Measurements from ENCODE around the gene LMCD1.

The LMCD1 gene
- total RNA-seq, result 0 to 0.36 (median 0.08) reads per million in 18 experiments

GRCh38 chr3:8501371-8502131 is at the start of gene LMCD1:
Gene LMCD1, plus strand, starts transcription at chr3:8501823. Its CDS starts 116 bp downstream, at chr3:8501939.
- DNase-seq, result peak; percentile 68 to 77

- no peak for DNase-seq
Measured at GRCh38 chr3:8452112-8452511, 49.5 kb upstream of the LMCD1 start.

DNA sequence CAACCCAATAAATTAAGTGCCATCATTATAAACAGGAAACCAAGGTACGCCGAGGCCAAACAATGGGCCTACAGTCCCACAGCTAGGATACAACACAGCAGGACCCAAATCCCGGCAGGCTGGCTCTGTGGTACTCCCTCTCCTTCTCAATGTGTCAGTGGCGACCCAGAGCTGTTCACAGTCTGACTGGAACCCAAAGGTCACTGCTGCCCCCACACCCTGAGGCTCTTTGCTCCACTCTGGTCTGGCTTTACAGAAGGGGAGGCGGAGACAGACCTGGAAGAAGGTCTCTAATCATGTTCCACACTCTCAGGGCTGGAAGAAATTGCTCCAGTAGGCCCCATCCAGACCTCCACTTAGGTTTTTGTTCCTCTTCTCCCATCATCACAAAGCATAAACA is 48.5 kb upstream of the LMCD1 start:
- DNase-seq, result no peak

- no peak for DNase-seq
Measured at GRCh38 chr3:8455526-8456411, 45.9 kb upstream of the LMCD1 start.

GRCh38 chr3:8456412-8456811 is 45.2 kb upstream of the LMCD1 start:
- DNase-seq, result no peak

GRCh38 chr3:8457039-8457438 is 44.6 kb upstream of the LMCD1 start:
- no peak for DNase-seq

GRCh38 chr3:8458238-8458661 is 43.4 kb upstream of the LMCD1 start:
- no peak for DNase-seq

DNA sequence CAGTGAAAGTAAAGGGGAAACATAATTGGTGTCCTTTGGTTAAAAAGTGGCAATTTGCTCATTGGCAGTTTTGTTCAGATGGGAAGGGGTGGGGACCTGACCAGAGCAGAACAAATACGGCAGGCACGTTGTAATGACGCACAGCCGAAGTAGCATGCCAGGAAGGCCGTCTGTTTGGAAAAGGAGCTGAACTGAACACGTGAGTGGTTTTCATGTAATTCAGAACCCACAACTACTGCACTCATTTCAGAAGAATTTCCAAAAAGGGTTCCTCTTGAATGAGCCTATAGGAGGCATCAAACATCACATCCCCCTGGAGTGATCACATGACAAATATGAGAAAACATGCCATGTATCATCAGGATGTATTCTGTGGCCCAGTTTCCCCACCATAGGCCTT is 42.9 kb upstream of the LMCD1 start:
- DNase-seq, result no peak

DNA sequence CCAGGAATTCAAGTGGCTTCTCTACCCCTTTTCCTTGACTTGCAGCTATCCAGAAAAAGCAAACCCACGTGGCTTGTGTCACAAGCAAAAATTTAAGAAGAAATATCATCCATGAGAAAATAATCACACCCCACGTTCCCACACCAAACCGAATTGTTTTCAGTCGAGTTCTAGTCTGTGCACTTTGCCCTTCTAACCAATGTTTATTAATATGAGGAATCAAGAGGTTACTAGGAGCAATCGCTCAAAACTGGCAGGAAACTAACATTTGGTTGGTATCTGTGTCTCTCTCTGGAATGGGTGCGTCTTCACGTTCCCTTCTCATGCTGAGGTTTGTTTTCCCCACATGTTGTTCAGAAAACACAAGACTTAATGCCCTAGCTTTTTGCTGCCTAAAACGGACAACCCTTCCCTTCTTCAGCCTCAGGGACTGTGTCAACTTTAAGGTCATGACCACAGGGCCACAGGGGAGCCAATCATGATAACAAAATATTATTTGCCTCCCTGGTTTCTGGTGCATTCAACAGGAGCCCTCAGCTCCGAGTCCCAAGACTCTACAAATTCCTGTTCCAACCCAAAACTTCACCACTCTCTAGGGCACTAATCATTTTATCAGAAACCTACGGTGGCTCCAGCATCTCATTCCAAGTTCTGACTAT is 41.4 kb upstream of the LMCD1 start:
- DNase-seq, result no peak

- DNase-seq, result no peak
Measured at GRCh38 chr3:8460815-8461456, 40.7 kb upstream of the LMCD1 start.

- DNase-seq, result no peak
Measured at GRCh38 chr3:8464668-8465067, 37.0 kb upstream of the LMCD1 start.

- DNase-seq, result no peak
Measured at GRCh38 chr3:8466526-8466925, 35.1 kb upstream of the LMCD1 start.

- no peak for DNase-seq
Measured at GRCh38 chr3:8470801-8471200, 30.8 kb upstream of the LMCD1 start.

- DNase-seq, result no peak
Measured at GRCh38 chr3:8472549-8472948, 29.1 kb upstream of the LMCD1 start.

- no peak for DNase-seq
Measured at GRCh38 chr3:8473029-8473428, 28.6 kb upstream of the LMCD1 start.

- DNase-seq, result no peak
Measured at GRCh38 chr3:8473990-8474389, 27.6 kb upstream of the LMCD1 start.

GRCh38 chr3:8474991-8475390 is 26.6 kb upstream of the LMCD1 start:
- no peak for DNase-seq

GRCh38 chr3:8480699-8481098 is 20.9 kb upstream of the LMCD1 start:
- no peak for DNase-seq

GRCh38 chr3:8481380-8481779 is 20.2 kb upstream of the LMCD1 start:
- no peak for DNase-seq

GRCh38 chr3:8482263-8482662 is 19.4 kb upstream of the LMCD1 start:
- no peak for DNase-seq

- no peak for DNase-seq
Measured at GRCh38 chr3:8482960-8483665, 18.5 kb upstream of the LMCD1 start.

Data from inflammatory macrophage (primary cell).